SK-N-MC (cell line): ENCODE data around the gene GYG1.

Source experiments
- EZH2 ChIP-seq: fragments of 200-600 bp; sonication (generic); IDR thresholded peaks from one replicate; pipeline ENCODE4 v1.6.1; 2017; ENCODE audit warnings: antibody characterized with exemption
- FOXP2 ChIP-seq: optimal IDR thresholded peaks from 2 replicates; pipeline ENCODE3; 2011; ENCODE audit warnings: mild to moderate bottlenecking, moderate library complexity; ENCODE audit not compliant: insufficient read depth; ENCODE audit errors: extremely low read length, control extremely low read depth
- POLR2AphosphoS5 ChIP-seq: IDR thresholded peaks from 2 replicates; pipeline ENCODE4 v1.6.1; 2012; ENCODE audit warnings: mild to moderate bottlenecking, low read depth, low read length, borderline replicate concordance

DNA sequence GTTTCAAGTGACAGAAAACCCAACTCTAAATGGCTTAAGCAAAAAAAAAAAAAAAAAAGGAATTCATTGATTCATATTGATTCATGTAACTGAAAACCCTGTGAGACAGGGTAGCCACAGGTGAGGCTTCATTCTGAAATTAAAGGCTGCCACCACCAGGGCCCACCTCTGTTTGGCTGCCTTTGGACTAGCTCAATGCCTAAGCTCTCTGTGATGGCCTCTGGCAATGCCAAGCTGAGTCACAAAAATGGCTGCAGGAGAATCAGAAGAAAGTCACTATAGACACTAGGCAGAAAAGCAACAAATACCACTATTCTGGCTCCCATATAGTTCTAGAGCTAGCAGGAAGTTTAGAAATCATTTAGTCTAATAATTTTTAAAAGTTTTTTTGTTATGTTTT, 38.2 kb upstream of the GYG1 start:
- TF ChIP-seq EZH2 (no peak), FOXP2 (no peak), POLR2AphosphoS5 (no peak)
